NCI-H128 (cell line): ENCODE measurements around the gene RBKS.

Experiments
- DNase-seq: peaks from one replicate; lab custom pipeline; 2025; ENCODE audit not compliant: unreplicated experiment; lab: John Stamatoyannopoulos, UW

Gene RBKS

GRCh38 chr2:27737676-27738348, 152.4 kb downstream of the RBKS start:
- DNase-seq = no peak

- DNase-seq = no peak
Observed at GRCh38 chr2:27736890-27737204, 153.3 kb downstream of the RBKS start.

- DNase-seq = no peak
Observed at GRCh38 chr2:27736031-27736889, 153.9 kb downstream of the RBKS start.

GRCh38 chr2:27735263-27735904, 154.8 kb downstream of the RBKS start:
- DNase-seq = no peak

- no peak for DNase-seq
Observed at GRCh38 chr2:27734305-27734704, 155.9 kb downstream of the RBKS start.
